RWPE2 (cell line): ENCODE results near the gene XRRA1.

ENCODE experiments used
- ATAC-seq: fragments of 200-7000 bp; cut with Tn5 transposase; 3 replicates; pipeline ENCODE4 v1.9.1; 2021; ENCODE audit warnings: low read depth
- DNase-seq: peaks from one replicate; pipeline ENCODE4 v3.0.0-alpha.2; 2020; ENCODE audit warnings: low spot score
- H3K27ac ChIP-seq: fragments of 450-650 bp; 2 replicates; pipeline ENCODE4 v1.5.1; 2017; ENCODE audit warnings: mild to moderate bottlenecking; ENCODE audit not compliant: poor library complexity, severe bottlenecking
- H3K27me3 ChIP-seq: fragments of 250-450 bp; sonication (Bioruptor Pico); 2 replicates; pipeline ENCODE4 v1.5.1; 2021; ENCODE audit warnings: mild to moderate bottlenecking, moderate library complexity; ENCODE audit not compliant: insufficient read depth, poor library complexity, severe bottlenecking
- H3K36me3 ChIP-seq: fragments of 250-450 bp; sonication (Bioruptor Pico); 2 replicates; pipeline ENCODE4 v1.5.1; 2020; ENCODE audit warnings: low read depth, mild to moderate bottlenecking, moderate library complexity
- H3K4me1 ChIP-seq: fragments of 250-450 bp; sonication (Bioruptor Pico); 2 replicates; pipeline ENCODE4 v1.5.1; 2021; ENCODE audit warnings: mild to moderate bottlenecking, moderate library complexity; ENCODE audit not compliant: insufficient read depth, poor library complexity, severe bottlenecking
- H3K4me3 ChIP-seq: fragments of 250-450 bp; sonication (Bioruptor Pico); 2 replicates; pipeline ENCODE4 v1.5.1; 2021; ENCODE audit warnings: mild to moderate bottlenecking, moderate library complexity; ENCODE audit not compliant: severe bottlenecking
- H3K9me3 ChIP-seq: fragments of 250-450 bp; sonication (Bioruptor Pico); 2 replicates; pipeline ENCODE4 v1.5.1; 2021; ENCODE audit warnings: mild to moderate bottlenecking, moderate library complexity; ENCODE audit not compliant: severe bottlenecking
- TF ChIP-seq, protein P1 (sequence below): fragments of 450-650 bp; IDR thresholded peaks from one replicate; pipeline ENCODE4 v1.5.1; 2017; ENCODE audit warnings: mild to moderate bottlenecking, moderate library complexity; ENCODE audit not compliant: poor library complexity, severe bottlenecking

The XRRA1 gene

DNA sequence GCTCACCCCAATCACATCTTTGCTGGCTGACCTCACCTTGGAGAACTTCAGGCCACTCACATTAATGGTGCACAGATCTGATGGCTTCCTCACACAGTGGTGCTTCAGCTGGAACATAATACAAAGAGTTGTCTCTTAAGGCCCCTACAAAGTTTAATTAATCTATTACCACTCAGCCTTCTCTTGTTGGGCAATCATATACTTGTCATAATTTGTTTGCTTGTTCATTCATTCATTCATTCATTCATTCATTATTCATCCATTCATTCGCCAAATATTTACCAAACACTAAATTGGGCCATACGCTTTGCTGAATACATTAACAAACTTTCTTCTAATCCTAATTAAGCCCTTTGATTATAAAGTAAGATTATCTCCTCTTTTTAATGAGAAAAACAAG, 15.1 kb downstream of the XRRA1 start:
- peaks cover 34% of the 10 kb centered on the region for H3K36me3 ChIP-seq
- DNase-seq (no peak), ATAC-seq (no peak)
- TF ChIP-seq, protein P1, sequence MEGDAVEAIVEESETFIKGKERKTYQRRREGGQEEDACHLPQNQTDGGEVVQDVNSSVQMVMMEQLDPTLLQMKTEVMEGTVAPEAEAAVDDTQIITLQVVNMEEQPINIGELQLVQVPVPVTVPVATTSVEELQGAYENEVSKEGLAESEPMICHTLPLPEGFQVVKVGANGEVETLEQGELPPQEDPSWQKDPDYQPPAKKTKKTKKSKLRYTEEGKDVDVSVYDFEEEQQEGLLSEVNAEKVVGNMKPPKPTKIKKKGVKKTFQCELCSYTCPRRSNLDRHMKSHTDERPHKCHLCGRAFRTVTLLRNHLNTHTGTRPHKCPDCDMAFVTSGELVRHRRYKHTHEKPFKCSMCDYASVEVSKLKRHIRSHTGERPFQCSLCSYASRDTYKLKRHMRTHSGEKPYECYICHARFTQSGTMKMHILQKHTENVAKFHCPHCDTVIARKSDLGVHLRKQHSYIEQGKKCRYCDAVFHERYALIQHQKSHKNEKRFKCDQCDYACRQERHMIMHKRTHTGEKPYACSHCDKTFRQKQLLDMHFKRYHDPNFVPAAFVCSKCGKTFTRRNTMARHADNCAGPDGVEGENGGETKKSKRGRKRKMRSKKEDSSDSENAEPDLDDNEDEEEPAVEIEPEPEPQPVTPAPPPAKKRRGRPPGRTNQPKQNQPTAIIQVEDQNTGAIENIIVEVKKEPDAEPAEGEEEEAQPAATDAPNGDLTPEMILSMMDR, result no peak
- peaks cover 12% of the 10 kb centered on the region for H3K4me1 ChIP-seq
- H3K27me3 ChIP-seq, result no peaks in the 10 kb centered on the region
- H3K9me3 ChIP-seq, result no peaks in the 10 kb centered on the region
- H3K27ac ChIP-seq, result no peak overlapping the region
- H3K4me3 ChIP-seq, result no peak overlapping the region

DNA sequence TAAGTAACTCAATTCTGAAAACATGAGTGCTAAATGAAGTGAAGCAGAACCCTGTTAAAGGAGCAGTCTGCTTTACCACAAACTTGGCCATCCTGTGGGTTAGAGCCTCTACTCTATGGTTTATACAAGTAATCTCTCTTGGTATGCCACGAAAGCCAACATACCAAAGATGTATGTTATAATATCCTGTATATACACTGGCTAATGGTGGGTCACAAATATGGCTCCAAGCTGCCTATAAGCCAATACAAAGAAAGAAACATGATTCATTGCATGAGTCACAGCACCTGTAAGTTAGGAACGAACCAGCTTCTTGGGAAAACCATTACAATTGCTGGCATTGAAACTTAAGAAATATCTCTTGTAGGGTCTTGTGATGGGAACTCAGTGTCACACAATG, 16.1 kb downstream of the XRRA1 start:
- Histone ChIP-seq H3K27ac (peak overlapping the region; percentile 26), H3K4me1 (peaks cover 12% of the 10 kb centered on the region), H3K36me3 (peaks cover 43% of the 10 kb centered on the region), H3K9me3 (no peaks in the 10 kb centered on the region), H3K27me3 (no peaks in the 10 kb centered on the region), H3K4me3 (no peak overlapping the region)
- TF ChIP-seq, protein P1, result no peak
- DNase-seq, result no peak
- peak; percentile 87 for ATAC-seq

DNA sequence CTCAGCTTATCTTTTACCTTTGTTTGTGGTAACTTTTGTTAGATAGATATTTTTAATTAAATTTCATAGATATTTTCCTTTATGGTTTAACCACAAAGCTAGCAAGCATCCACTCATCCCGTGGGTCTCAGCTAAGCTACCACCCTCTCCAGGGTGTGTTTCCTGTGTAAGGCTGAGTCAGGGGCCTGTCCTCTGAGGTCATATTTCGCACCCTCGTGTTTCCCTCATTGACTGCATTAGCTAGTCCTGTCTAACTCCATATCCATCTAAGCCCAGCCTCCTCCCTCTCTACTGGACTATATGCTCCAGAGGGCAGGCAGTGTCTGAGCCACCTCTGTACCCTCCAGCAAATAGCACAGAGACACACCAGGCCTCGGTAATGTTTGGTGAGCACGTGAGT, 16.7 kb downstream of the XRRA1 start:
- DNase-seq (no peak), ATAC-seq (0 out of 3 replicates have a peak, but pooled peaks have one; percentile 30)
- no peaks in the 10 kb centered on the region for H3K9me3 ChIP-seq
- no peak overlapping the region for H3K4me3 ChIP-seq
- TF ChIP-seq, protein P1, result no peak
- H3K27me3 ChIP-seq, result no peaks in the 10 kb centered on the region
- H3K4me1 ChIP-seq, result peaks cover 12% of the 10 kb centered on the region
- peak overlapping the region; percentile 26 for H3K27ac ChIP-seq
- H3K36me3 ChIP-seq, result peaks cover 45% of the 10 kb centered on the region

DNA sequence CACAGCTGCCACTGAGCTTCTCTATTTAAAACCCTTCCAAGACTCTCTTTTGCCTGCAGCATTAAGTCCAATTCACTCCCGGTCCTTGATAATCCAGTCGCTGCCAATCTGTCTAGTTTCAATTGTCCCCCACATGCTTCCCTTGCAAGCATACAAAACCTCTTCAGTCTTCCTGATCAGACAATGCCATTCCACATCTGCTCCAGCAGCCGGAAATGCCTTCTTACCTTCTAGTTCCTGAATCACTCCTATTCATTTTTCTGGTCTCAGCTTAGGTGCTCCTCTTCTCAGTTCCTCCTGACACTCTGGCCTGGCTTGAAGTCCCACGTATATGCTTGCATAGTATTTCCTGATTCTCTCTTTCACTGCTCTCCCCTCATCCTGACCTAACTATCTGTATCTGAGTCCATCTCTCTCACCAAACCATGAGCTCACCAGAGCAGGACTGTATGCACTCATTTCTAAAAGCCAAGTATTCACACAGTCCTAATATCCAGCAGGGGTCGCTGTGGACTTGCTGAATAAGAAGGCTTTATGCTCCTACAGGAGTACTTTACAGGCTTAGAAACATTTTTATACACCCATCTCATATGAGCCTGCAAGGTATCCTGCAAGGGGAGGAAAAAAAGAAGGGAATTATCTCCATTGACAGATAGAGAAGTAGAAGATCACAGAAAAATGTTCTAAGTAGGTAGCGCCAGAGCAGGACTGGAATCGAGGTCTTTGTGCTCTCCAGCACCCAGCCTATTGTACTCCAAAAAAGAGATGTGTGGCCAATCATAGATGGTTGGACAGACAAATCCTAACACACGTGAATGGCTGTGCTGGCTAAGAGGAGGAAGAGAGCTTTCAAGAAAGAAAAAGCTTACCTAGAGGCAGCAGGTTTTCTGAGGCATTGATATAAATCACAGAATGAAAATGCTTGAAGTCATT, 19.2 kb downstream of the XRRA1 start:
- DNase-seq, result no peak
- TF ChIP-seq, protein P1, result peak; percentile 91
- Histone ChIP-seq H3K27ac (no peak overlapping the region), H3K4me3 (no peak overlapping the region), H3K4me1 (peaks cover 17% of the 10 kb centered on the region), H3K9me3 (no peaks in the 10 kb centered on the region), H3K36me3 (peaks cover 43% of the 10 kb centered on the region), H3K27me3 (no peaks in the 10 kb centered on the region)
- ATAC-seq, result peak; percentile 81

DNA sequence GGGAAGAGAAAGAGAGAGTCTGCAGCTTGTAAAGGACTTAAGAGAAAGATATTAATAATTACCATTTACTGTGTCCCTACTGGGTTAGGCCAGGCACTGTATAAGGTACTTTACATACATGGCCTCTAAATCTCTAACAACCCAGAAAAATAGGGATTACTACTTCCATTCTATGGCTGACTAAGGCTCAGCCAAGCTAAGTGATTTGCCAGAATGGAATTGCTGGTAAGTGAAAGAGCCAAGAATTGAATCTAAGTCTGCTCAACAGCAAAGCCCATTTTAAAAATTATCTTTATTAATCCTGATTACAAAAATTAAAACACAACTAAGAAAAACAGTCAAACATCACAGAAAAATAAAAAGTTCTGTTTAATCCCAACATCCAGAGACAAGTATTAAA, 21.4 kb downstream of the XRRA1 start:
- Histone ChIP-seq H3K27ac (no peak overlapping the region), H3K4me3 (no peak overlapping the region), H3K4me1 (peaks cover 7% of the 10 kb centered on the region), H3K36me3 (peaks cover 28% of the 10 kb centered on the region; the same call in 1 of the 2 replicates), H3K27me3 (no peaks in the 10 kb centered on the region), H3K9me3 (no peaks in the 10 kb centered on the region)
- TF ChIP-seq, protein P1, result no peak
- DNase-seq (no peak), ATAC-seq (no peak)
